HCT116 (cell line): Measurements from ENCODE around the gene RBMS1. TPM values are rescaled to one million over a fixed set of nuclear protein-coding genes. Genes with fewer than 3 reads are reported as not detected.
"Not testable (repeated sequence)": the region's sequence is repeated elsewhere in the genome, so short reads cannot be mapped to it uniquely, and the experiment has no call there.

Experiments used
- ATAC-seq: fragments of 200-7000 bp; cut with Tn5 transposase; 2 replicates; pipeline ENCODE4 v1.9.1; 2020; ENCODE audit warnings: mild to moderate bottlenecking, moderate library complexity
- BruUV-seq: library from RNA; stranded (reverse); fragments of 400-500 nt; replicated peaks from 2 replicates; lab custom pipeline; 2021; lab: Mats Ljungman, UMichigan
- CTCF ChIA-PET: fragments of 300-600 bp; sonication (Branson Sonifier 250); formaldehyde crosslinking; loops from one replicate; lab custom pipeline; 2021; ENCODE audit warnings: antibody characterized with exemption; lab: Charles Lee
- POLR2A ChIA-PET: fragments of 300-600, 350-600 bp; sonication (Branson Sonifier 250); formaldehyde crosslinking; loops from one replicate; lab custom pipeline; 2021; ENCODE audit warnings: antibody characterized with exemption; lab: Charles Lee
- RAD21 ChIA-PET, 2 experiments: fragments of 300-600 bp; sonication (Branson Sonifier 250); formaldehyde crosslinking; loops; one replicate each; lab custom pipeline; 2023; ENCODE audit warnings: low total read pairs in 2 of 2; ENCODE audit not compliant: uncharacterized antibody in 2 of 2, unreplicated experiment in 2 of 2, low non-redundant PET in 1 of 2; lab: Charles Lee
- DNase-seq: peaks from one replicate; pipeline ENCODE4 v3.0.0-alpha.2; 2010; ENCODE audit warnings: low read depth, low spot score
- H2AFZ ChIP-seq: fragments of 200-600 bp; shearing (Covaris generic), sonication (generic); 2 replicates; pipeline ENCODE4 v1.6.1; 2017; ENCODE audit warnings: low read depth, mixed run types, mixed read lengths, antibody characterized with exemption, low read length; ENCODE audit not compliant: poor library complexity, severe bottlenecking
- H3K27ac ChIP-seq: 2 replicates; pipeline ENCODE4 v1.5.1; 2012; ENCODE audit warnings: low read depth, low read length
- H3K27me3 ChIP-seq: fragments of 200-600 bp; sonication (generic); 2 replicates; pipeline ENCODE4 v1.6.1; 2016; ENCODE audit warnings: mixed run types, low read length, mixed read lengths; ENCODE audit not compliant: insufficient read depth
- H3K36me3 ChIP-seq, 2 experiments: fragments of 200-500 bp in 1 of 2; fragments of 200-600 bp in 1 of 2; sonication (Bioruptor generic) in 1 of 2; sonication (generic) in 1 of 2; 2 replicates each; pipeline versions ENCODE4 v1.5.1 to v1.6.1; 2014 to 2016; ENCODE audit warnings: low read length in 2 of 2, inconsistent platforms in 1 of 2, mixed read lengths in 1 of 2, mixed run types in 1 of 2; ENCODE audit not compliant: insufficient read depth in 2 of 2, control insufficient read depth in 1 of 2
- H3K4me1 ChIP-seq, 2 experiments: fragments of 200-600 bp in 1 of 2; sonication (generic) in 1 of 2; 2 replicates each; pipeline versions ENCODE4 v1.5.1 to v1.6.1; 2012 to 2017; ENCODE audit warnings: low read length in 2 of 2, inconsistent platforms in 1 of 2, mild to moderate bottlenecking in 1 of 2, mixed read lengths in 1 of 2, mixed run types in 1 of 2, moderate library complexity in 1 of 2; ENCODE audit not compliant: insufficient read depth in 2 of 2, control insufficient read depth in 1 of 2
- H3K4me2 ChIP-seq: fragments of 200-600 bp; sonication (generic); 2 replicates; pipeline ENCODE4 v1.6.1; 2017; ENCODE audit warnings: mixed run types, low read length, mixed read lengths
- H3K4me3 ChIP-seq, 2 experiments: fragments of 200-600 bp in 1 of 2; sonication (generic) in 1 of 2; replicated peaks in 1 of 2; 2 replicates each; pipeline ENCODE4 v1.5.1; 2011 to 2016; ENCODE audit warnings: low read length in 2 of 2, control low read depth in 1 of 2, low read depth in 1 of 2, mild to moderate bottlenecking in 1 of 2, mixed read lengths in 1 of 2, mixed run types in 1 of 2
- H3K79me2 ChIP-seq: fragments of 200-600 bp; sonication (generic); 2 replicates; pipeline ENCODE4 v1.6.1; 2017; ENCODE audit warnings: mild to moderate bottlenecking, mixed run types, low read length, moderate library complexity, mixed read lengths; ENCODE audit not compliant: insufficient read depth
- H3K9ac ChIP-seq: fragments of 200-600 bp; sonication (generic); 2 replicates; pipeline ENCODE4 v1.6.1; 2016; ENCODE audit warnings: low read length, mixed read lengths
- H3K9me2 ChIP-seq: fragments of 200-600 bp; sonication (generic), shearing (Covaris generic); 2 replicates; pipeline ENCODE4 v1.6.1; 2017; ENCODE audit warnings: mixed run types, mild to moderate bottlenecking, moderate library complexity; ENCODE audit not compliant: insufficient read depth
- H3K9me3 ChIP-seq, 2 experiments: fragments of 200-500 bp in 1 of 2; fragments of 200-600 bp in 1 of 2; sonication (Bioruptor generic) in 1 of 2; sonication (generic) in 1 of 2; 2 replicates each; pipeline ENCODE4 v1.6.1; 2014 to 2017; ENCODE audit warnings: low read length in 2 of 2, mixed read lengths in 2 of 2, inconsistent platforms in 1 of 2, low read depth in 1 of 2, mild to moderate bottlenecking in 1 of 2, mixed run types in 1 of 2, moderate library complexity in 1 of 2; ENCODE audit not compliant: control insufficient read depth in 1 of 2, insufficient read depth in 1 of 2
- H4K20me1 ChIP-seq: fragments of 200-600 bp; sonication (generic), shearing (Covaris generic); 2 replicates; pipeline ENCODE4 v1.6.1; 2017; ENCODE audit warnings: mixed run types, mild to moderate bottlenecking, moderate library complexity; ENCODE audit not compliant: insufficient read depth
- POLR2A ChIP-seq: IDR thresholded peaks from 2 replicates; pipeline ENCODE4 v1.7.0; 2011; ENCODE audit warnings: borderline replicate concordance; ENCODE audit not compliant: insufficient read depth, insufficient read length; ENCODE audit errors: extremely low read depth
- intact Hi-C: fragments of 100-400 bp; cut with micrococcal nuclease; formaldehyde crosslinking; loops from 2 replicates; pipeline ENCODE4 v1.10.0; 2022
- total RNA-seq: library from RNA; stranded (reverse); gene quantifications from one replicate; pipeline ENCODE4 v1.2.1, GENCODE V29; 2021; ENCODE audit not compliant: unreplicated experiment
- TF ChIP-seq, protein P1 (sequence below): IDR thresholded peaks from 2 replicates; pipeline ENCODE4 v1.6.1; 2012; ENCODE audit warnings: low read depth

The RBMS1 gene
- total RNA-seq, 1 experiment from 2014 or later: 17.6 TPM

DNA sequence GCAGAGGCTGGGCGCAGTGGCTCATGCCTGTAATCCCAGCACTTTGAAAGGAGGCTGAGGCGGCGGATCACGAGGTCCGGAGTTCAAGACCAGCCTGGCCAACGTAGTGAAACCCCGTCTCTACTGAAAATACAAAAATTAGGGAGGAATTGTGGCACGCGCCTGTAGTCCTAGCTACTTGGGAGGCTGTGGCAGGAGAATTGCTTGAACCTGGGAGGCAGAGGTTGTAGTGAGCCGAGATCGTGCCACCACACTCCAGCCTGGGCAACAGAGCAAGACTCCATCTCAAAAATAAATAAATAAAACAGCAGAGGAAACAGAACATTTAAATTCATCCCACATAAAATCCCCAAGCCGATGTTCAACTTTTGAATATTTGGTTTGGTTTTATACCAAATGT is 5.3 kb downstream of the RBMS1 start:
- H2AFZ ChIP-seq, ATAC-seq, H3K36me3 ChIP-seq, H3K9me3 ChIP-seq, DNase-seq, RAD21 ChIA-PET, H3K79me2 ChIP-seq, H3K9me2 ChIP-seq, H4K20me1 ChIP-seq, H3K27me3 ChIP-seq, BruUV-seq, H3K4me2 ChIP-seq, H3K9ac ChIP-seq, H3K4me3 ChIP-seq, intact Hi-C loops, POLR2A ChIA-PET, CTCF ChIA-PET, H3K4me1 ChIP-seq, H3K27ac ChIP-seq: not testable (repeated sequence)

DNA sequence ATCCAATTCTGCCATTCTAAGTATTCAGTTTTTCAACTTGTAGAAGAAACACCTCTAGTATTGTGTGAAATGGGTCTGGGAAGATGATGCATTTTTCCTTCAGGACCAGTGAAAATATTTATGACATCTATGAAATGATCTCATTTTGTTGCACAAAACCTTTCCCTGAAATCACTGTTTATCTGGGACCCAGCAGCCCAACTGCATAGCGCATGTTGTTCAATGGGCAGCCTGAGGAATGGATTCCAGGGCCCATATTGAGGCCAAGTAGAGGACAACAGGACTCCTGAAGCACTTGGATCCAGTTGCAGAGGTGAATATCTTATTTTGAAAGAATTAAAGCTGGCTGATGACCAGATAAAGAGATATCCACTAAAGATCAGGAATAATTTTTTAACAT is 7.3 kb downstream of the RBMS1 start:
- no TSS peak for BruUV-seq
- ChIA-PET CTCF (no interaction called here), POLR2A (no interaction called here)

More for the DNA sequence above, 7.3 kb downstream of the RBMS1 start:
- Histone ChIP-seq H3K27ac (no peak overlapping the region), H3K36me3 (no peaks in the 10 kb centered on the region), H3K9me3 (no peaks in the 10 kb centered on the region), H2AFZ (no peak overlapping the region)
- no peak for TF ChIP-seq POLR2A
- TF ChIP-seq, protein P1, sequence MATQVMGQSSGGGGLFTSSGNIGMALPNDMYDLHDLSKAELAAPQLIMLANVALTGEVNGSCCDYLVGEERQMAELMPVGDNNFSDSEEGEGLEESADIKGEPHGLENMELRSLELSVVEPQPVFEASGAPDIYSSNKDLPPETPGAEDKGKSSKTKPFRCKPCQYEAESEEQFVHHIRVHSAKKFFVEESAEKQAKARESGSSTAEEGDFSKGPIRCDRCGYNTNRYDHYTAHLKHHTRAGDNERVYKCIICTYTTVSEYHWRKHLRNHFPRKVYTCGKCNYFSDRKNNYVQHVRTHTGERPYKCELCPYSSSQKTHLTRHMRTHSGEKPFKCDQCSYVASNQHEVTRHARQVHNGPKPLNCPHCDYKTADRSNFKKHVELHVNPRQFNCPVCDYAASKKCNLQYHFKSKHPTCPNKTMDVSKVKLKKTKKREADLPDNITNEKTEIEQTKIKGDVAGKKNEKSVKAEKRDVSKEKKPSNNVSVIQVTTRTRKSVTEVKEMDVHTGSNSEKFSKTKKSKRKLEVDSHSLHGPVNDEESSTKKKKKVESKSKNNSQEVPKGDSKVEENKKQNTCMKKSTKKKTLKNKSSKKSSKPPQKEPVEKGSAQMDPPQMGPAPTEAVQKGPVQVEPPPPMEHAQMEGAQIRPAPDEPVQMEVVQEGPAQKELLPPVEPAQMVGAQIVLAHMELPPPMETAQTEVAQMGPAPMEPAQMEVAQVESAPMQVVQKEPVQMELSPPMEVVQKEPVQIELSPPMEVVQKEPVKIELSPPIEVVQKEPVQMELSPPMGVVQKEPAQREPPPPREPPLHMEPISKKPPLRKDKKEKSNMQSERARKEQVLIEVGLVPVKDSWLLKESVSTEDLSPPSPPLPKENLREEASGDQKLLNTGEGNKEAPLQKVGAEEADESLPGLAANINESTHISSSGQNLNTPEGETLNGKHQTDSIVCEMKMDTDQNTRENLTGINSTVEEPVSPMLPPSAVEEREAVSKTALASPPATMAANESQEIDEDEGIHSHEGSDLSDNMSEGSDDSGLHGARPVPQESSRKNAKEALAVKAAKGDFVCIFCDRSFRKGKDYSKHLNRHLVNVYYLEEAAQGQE: no peak
- TF ChIP-seq, all 23 proteins: peak for 0
- H3K9me2 ChIP-seq: no peaks in the 10 kb centered on the region
- H3K4me2 ChIP-seq: no peak overlapping the region
- ATAC-seq (no peak), DNase-seq (no peak)
- intact Hi-C loops: no loop called here
- H3K4me3 ChIP-seq: no peak overlapping the region
- H3K27me3 ChIP-seq: no peaks in the 10 kb centered on the region
- no peaks in the 10 kb centered on the region; the same call in 1 of the 2 replicates for H3K79me2 ChIP-seq
- no peaks in the 10 kb centered on the region for H4K20me1 ChIP-seq
- H3K4me1 ChIP-seq: no peaks in the 10 kb centered on the region
- no peak overlapping the region for H3K9ac ChIP-seq
- RAD21 ChIA-PET: no interaction called here
